Measurements from ENCODE around the gene DOK3.

- TF ChIP-seq POLR2A (IDR thresholded peaks at IDR 0.05) (no peak), CTCF (IDR thresholded peaks at IDR 0.05) (no peak)
Measured at GRCh38 chr5:177454397-177455035, 55.1 kb downstream of the DOK3 start.

All from lower leg skin (tissue), 3 donors.